A549 (cell line): ENCODE measurements around the gene POPDC2. TPM values are rescaled to one million over a fixed set of nuclear protein-coding genes. Genes with fewer than 3 reads are reported as not detected.
A peak's percentile ranks its signal among the peaks of the same experiment; 100 is the strongest.

Source experiments
- ATAC-seq, 2 experiments: fragments of 200-7000 bp in 1 of 2; fragments of >200 bp in 1 of 2; cut with Nextera tagmentation in 1 of 2; cut with Tn5 transposase in 1 of 2; 3 replicates each; pipeline versions ENCODE4 v1.8.0 to v1.9.1; 2018 to 2020; ENCODE audit warnings: mild to moderate bottlenecking in 1 of 2, moderate library complexity in 1 of 2
- CTCF ChIA-PET: fragments of 300-600 bp; sonication (Branson Sonifier 250); formaldehyde crosslinking; extraction: SDS; loops from one replicate; lab custom pipeline; 2021; ENCODE audit warnings: antibody characterized with exemption, inconsistent platforms; lab: Yijun Ruan, JAX
- POLR2A ChIA-PET: fragments of 350-600 bp; formaldehyde crosslinking; extraction: SDS; loops from one replicate; lab custom pipeline; 2021; ENCODE audit warnings: antibody characterized with exemption, inconsistent platforms; lab: Yijun Ruan, JAX
- DNase-seq, 2 experiments: peaks; one replicate each; pipeline versions ENCODE4 v3.0.0 to v3.0.0-alpha.2; 2011 to 2016; ENCODE audit warnings: low read depth in 1 of 2, low spot score in 1 of 2
- FAIRE-seq: peaks from 2 replicates; lab custom pipeline; 2011; peaks lifted over from hg19 to GRCh38; lab: Jason Lieb, UNC
- H3K27ac ChIP-seq, 2 experiments: fragments of >200 bp; sonication (Bioruptor Twin); formaldehyde crosslinking; 3 replicates each; pipeline ENCODE4 v1.5.1; 2016 to 2017
- H3K4me1 ChIP-seq: fragments of >200 bp; sonication (Bioruptor Twin); formaldehyde crosslinking; 3 replicates; pipeline ENCODE4 v1.6.1; 2016
- H3K4me2 ChIP-seq: fragments of >200 bp; sonication (Bioruptor Twin); formaldehyde crosslinking; 3 replicates; pipeline ENCODE4 v1.6.1; 2016
- H3K4me3 ChIP-seq: fragments of >200 bp; sonication (Bioruptor Twin); formaldehyde crosslinking; 3 replicates; pipeline ENCODE4 v1.5.1; 2016
- H3K9me3 ChIP-seq: fragments of >200 bp; sonication (Bioruptor Twin); formaldehyde crosslinking; 3 replicates; pipeline ENCODE4 v1.6.1; 2016
- CBX8 ChIP-seq: fragments of 200-600 bp; sonication (generic); IDR thresholded peaks from 2 replicates; pipeline ENCODE4 v1.6.1; 2016
- CHD4 ChIP-seq: fragments of 200-600 bp; sonication (generic); IDR thresholded peaks from 2 replicates; pipeline ENCODE4 v1.6.1; 2016; ENCODE audit warnings: antibody characterized with exemption, mild to moderate bottlenecking, borderline replicate concordance
- EHF ChIP-seq: fragments of 250-450 bp; sonication (Bioruptor Pico); IDR thresholded peaks from 2 replicates; pipeline ENCODE4 v1.5.0; 2020; ENCODE audit warnings: mild to moderate bottlenecking
- EHMT2 ChIP-seq: fragments of 200-600 bp; sonication (generic); IDR thresholded peaks from 2 replicates; pipeline ENCODE4 v1.6.1; 2016; ENCODE audit warnings: antibody characterized with exemption, low read depth, mild to moderate bottlenecking, moderate library complexity
- FOSL2 ChIP-seq, 2 experiments: fragments of 450-650 bp in 1 of 2; fragments of >200 bp in 1 of 2; sonication (Bioruptor Twin) in 1 of 2; formaldehyde crosslinking; IDR thresholded peaks; 2 replicates each; pipeline versions ENCODE4 v1.5.0 to v1.6.1; 2016 to 2020; ENCODE audit warnings: mild to moderate bottlenecking in 1 of 2, moderate library complexity in 1 of 2
- HMGXB4 ChIP-seq: fragments of 250-450 bp; sonication (Bioruptor Pico); IDR thresholded peaks from 2 replicates; pipeline ENCODE4 v1.5.0; 2021; ENCODE audit warnings: mild to moderate bottlenecking, moderate library complexity, borderline replicate concordance
- HOXA7 ChIP-seq: fragments of 250-450 bp; sonication (Bioruptor Pico); IDR thresholded peaks from 2 replicates; pipeline ENCODE4 v1.5.0; 2020; ENCODE audit warnings: mild to moderate bottlenecking, moderate library complexity
- JUN ChIP-seq, 2 experiments: fragments of >200 bp; sonication (Bioruptor Twin); formaldehyde crosslinking; IDR thresholded peaks; 2 replicates in 1 of 2; 3 replicates in 1 of 2; pipeline ENCODE4 v1.6.1; 2016 to 2017
- KDM1A ChIP-seq: fragments of 200-600 bp; sonication (generic); IDR thresholded peaks from 2 replicates; pipeline ENCODE4 v1.6.1; 2016; ENCODE audit warnings: low read depth, mild to moderate bottlenecking
- MAX ChIP-seq: IDR thresholded peaks from 2 replicates; pipeline ENCODE4 v1.6.1; 2012
- MYC ChIP-seq: IDR thresholded peaks from 2 replicates; pipeline ENCODE4 v1.6.1; 2012; ENCODE audit warnings: mild to moderate bottlenecking, inconsistent platforms, low read length, improper control_type of control experiment, borderline replicate concordance
- RARB ChIP-seq: fragments of 250-450 bp; sonication (Bioruptor Pico); IDR thresholded peaks from 2 replicates; pipeline ENCODE4 v1.8.0; 2021; ENCODE audit warnings: mild to moderate bottlenecking, moderate library complexity
- SMC3 ChIP-seq: fragments of >200 bp; sonication (Bioruptor Twin); formaldehyde crosslinking; IDR thresholded peaks from 3 replicates; pipeline ENCODE4 v1.6.1; 2018; ENCODE audit warnings: inconsistent platforms
- ZFP36 ChIP-seq: fragments of 450-650 bp; IDR thresholded peaks from 2 replicates; pipeline ENCODE4 v1.6.1; 2014; ENCODE audit warnings: borderline replicate concordance; ENCODE audit not compliant: partially characterized antibody
- ZNF302 ChIP-seq: fragments of 250-450 bp; sonication (Bioruptor Pico); IDR thresholded peaks from 2 replicates; pipeline ENCODE4 v1.9.0; 2021; ENCODE audit warnings: inconsistent platforms, mild to moderate bottlenecking, moderate library complexity
- ZSCAN20 ChIP-seq: fragments of 250-450 bp; sonication (Bioruptor Pico); IDR thresholded peaks from 2 replicates; pipeline ENCODE4 v1.8.0; 2022; ENCODE audit warnings: mild to moderate bottlenecking, moderate library complexity
- WGBS: methylation state at CpG from one replicate; pipeline ENCODE4 v1.1.6; 2017; ENCODE audit errors: missing lambda C conversion rate; 5-methylcytosine and 5-hydroxymethylcytosine counted together
- polyA plus RNA-seq, 4 experiments: library from polyadenylated mRNA; depleted of rRNA in 3 of 4; stranded (reverse); fragments of >200 nt; fragmentation: RNase III in 1 of 4; extraction: RNeasy Plus Mini Kit Qiagen cat#74134 plus additional on column Dnase treatment in 1 of 4; gene quantifications; 2 replicates in 3 of 4; 3 replicates in 1 of 4; pipeline ENCODE4 v1.2.3, GENCODE V29; 2011 to 2017
- TF ChIP-seq, protein P1 (sequence below): fragments of 150-350 bp; IDR thresholded peaks from 2 replicates; pipeline ENCODE4 v1.6.1; 2014; ENCODE audit warnings: low read depth, mild to moderate bottlenecking, low read length
- TF ChIP-seq, protein P2 (sequence below): IDR thresholded peaks from 2 replicates; pipeline ENCODE4 v1.6.1; 2012; ENCODE audit warnings: low read depth, borderline replicate concordance

The POPDC2 gene
- polyA plus RNA-seq, 2 of the 4 experiments (the other 2 are of a cell fraction): 0.17 to 0.62 TPM

GRCh38 chr3:119644481-119644880, 15.9 kb downstream of the POPDC2 start:
- FAIRE-seq: no peak
- TF ChIP-seq HMGXB4 (no peak), CBX8 (no peak), HOXA7 (CRISPR knock-in tag) (no peak), ZSCAN20 (CRISPR knock-in tag) (no peak), ZNF302 (CRISPR knock-in tag) (no peak), KDM1A (no peak), RARB (CRISPR knock-in tag) (no peak), CHD4 (no peak), EHMT2 (no peak), MAX (no peak), EHF (no peak), MYC (no peak), ZFP36 (no peak), SMC3 (no peak)
- TF ChIP-seq, protein P1, sequence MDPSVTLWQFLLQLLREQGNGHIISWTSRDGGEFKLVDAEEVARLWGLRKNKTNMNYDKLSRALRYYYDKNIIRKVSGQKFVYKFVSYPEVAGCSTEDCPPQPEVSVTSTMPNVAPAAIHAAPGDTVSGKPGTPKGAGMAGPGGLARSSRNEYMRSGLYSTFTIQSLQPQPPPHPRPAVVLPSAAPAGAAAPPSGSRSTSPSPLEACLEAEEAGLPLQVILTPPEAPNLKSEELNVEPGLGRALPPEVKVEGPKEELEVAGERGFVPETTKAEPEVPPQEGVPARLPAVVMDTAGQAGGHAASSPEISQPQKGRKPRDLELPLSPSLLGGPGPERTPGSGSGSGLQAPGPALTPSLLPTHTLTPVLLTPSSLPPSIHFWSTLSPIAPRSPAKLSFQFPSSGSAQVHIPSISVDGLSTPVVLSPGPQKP: no peak
- TF ChIP-seq, protein P2, sequence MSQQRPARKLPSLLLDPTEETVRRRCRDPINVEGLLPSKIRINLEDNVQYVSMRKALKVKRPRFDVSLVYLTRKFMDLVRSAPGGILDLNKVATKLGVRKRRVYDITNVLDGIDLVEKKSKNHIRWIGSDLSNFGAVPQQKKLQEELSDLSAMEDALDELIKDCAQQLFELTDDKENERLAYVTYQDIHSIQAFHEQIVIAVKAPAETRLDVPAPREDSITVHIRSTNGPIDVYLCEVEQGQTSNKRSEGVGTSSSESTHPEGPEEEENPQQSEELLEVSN: no peak
- 77% methylated on average over 1 of the region's 1 CpG for WGBS
- ChIA-PET CTCF (interaction anchor here (1.0 kb wide), 1 partner anchor 14 kb away, joined by 3 read pairs; no protein-coding TSS in a partner anchor), POLR2A (no interaction called here)
- Histone ChIP-seq H3K4me2 (no peak overlapping the region), H3K4me1 (peaks cover 22% of the 10 kb centered on the region), H3K9me3 (no peaks in the 10 kb centered on the region), H3K4me3 (no peak overlapping the region), H3K27ac (peak overlapping the region in 1 of 2 experiments; percentile 50; a peak in 3 of 6 replicates)
- no peak for ATAC-seq
- DNase-seq: no peak

DNA sequence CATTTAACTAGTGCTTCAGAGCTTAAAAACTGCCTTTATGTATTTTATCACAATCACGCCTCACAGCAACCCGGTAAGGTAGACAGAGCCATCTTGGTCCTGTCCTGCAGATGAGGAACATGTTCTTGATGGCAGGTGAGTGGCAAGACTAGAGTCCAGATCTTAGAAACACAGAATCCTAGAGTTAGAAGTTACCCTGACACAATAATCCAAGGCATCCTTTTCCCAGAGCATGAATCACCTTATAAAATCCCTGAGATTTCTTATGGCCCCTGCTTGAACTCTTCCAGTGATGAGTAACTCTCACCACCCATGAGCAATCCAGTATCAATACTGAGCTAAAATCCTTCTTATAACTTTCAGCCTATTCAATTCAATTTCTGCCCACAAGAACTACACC, 16.9 kb downstream of the POPDC2 start:
- peaks cover 29% of the 10 kb centered on the region for H3K4me1 ChIP-seq
- peak overlapping the region; percentile 37 for H3K4me2 ChIP-seq
- peak; percentile 9; the same call in 1 of the 2 replicates for TF ChIP-seq FOSL2 (IDR thresholded peaks at IDR 0.05)
- peak; percentile 69 for TF ChIP-seq FOSL2 (CRISPR knock-in tag; IDR thresholded peaks at IDR 0.05)
- TF ChIP-seq JUN (IDR thresholded peaks at IDR 0.05): no peak
- DNase-seq: peak; percentile 33 to 40
- WGBS: 91% methylated on average over 2 of the region's 2 CpGs
- no peaks in the 10 kb centered on the region for H3K9me3 ChIP-seq
- no peak overlapping the region for H3K4me3 ChIP-seq
- CTCF ChIA-PET: interaction anchor here (1.1 to 2.0 kb wide), 2 partner anchors 14 to 84 kb away, joined by 3 to 5 read pairs; partner anchors contain the start of gene CD80
- POLR2A ChIA-PET: interaction anchor here (1.0 kb wide), 1 partner anchor 20 kb away, joined by 3 read pairs; no protein-coding TSS in a partner anchor
- peak; percentile 81 to 90 for ATAC-seq
- peak overlapping the region; percentile 2 to 70; a peak in 4 of 6 replicates for H3K27ac ChIP-seq
- FAIRE-seq: peak; percentile 86
